K562 (cell line): ENCODE results near the gene FUCA2. TPM values are rescaled to one million over a fixed set of nuclear protein-coding genes. Genes with fewer than 3 reads are reported as not detected.

ENCODE experiments used
- ATF1 ChIP-seq, 2 experiments: fragments of 450-650 bp in 1 of 2; IDR thresholded peaks; 2 replicates each; pipeline ENCODE4 v1.6.1; 2016; ENCODE audit warnings: missing compliant biosample characterization in 1 of 2, missing genetic modification characterization in 1 of 2
- C11orf30 ChIP-seq: fragments of 450-650 bp; IDR thresholded peaks from 2 replicates; pipeline ENCODE4 v1.6.1; 2016; ENCODE audit warnings: low read depth, mild to moderate bottlenecking
- GMEB1 ChIP-seq: fragments of 250-450 bp; sonication (Bioruptor Pico); IDR thresholded peaks from 2 replicates; pipeline ENCODE4 v1.4.0; 2020; ENCODE audit warnings: mild to moderate bottlenecking
- HMG20B ChIP-seq: fragments of 250-450 bp; sonication (Bioruptor Pico); IDR thresholded peaks from 2 replicates; pipeline ENCODE4 v1.5.0; 2021; ENCODE audit warnings: mild to moderate bottlenecking
- HNRNPUL1 ChIP-seq: fragments of 200-400 bp; formaldehyde crosslinking; IDR thresholded peaks from 2 replicates; pipeline ENCODE4 v1.6.1; 2017; ENCODE audit warnings: low read length
- MTA1 ChIP-seq: fragments of 450-650 bp; IDR thresholded peaks from 2 replicates; pipeline ENCODE4 v1.6.1; 2017; ENCODE audit warnings: borderline replicate concordance
- NR3C1 ChIP-seq: sonication (generic); formaldehyde crosslinking; IDR thresholded peaks from 2 replicates; pipeline ENCODE4 v1.8.1; 2022; ENCODE audit warnings: missing genetic modification reagents
- SMARCA4 ChIP-seq: fragments of 450-650 bp; IDR thresholded peaks from 2 replicates; pipeline ENCODE4 v1.6.1; 2016
- SRSF9 ChIP-seq: fragments of 200-400 bp; formaldehyde crosslinking; IDR thresholded peaks from 2 replicates; pipeline ENCODE4 v1.6.1; 2017; ENCODE audit warnings: low read depth, low read length, borderline replicate concordance
- STAT5B ChIP-seq: fragments of 250-450 bp; sonication (Bioruptor Pico); IDR thresholded peaks from 2 replicates; pipeline ENCODE4 v1.8.0; 2021; ENCODE audit warnings: mild to moderate bottlenecking, inconsistent platforms
- TCF15 ChIP-seq: fragments of 250-450 bp; sonication (Bioruptor Pico); IDR thresholded peaks from 2 replicates; pipeline ENCODE4 v1.8.0; 2022; ENCODE audit warnings: moderate library complexity, mild to moderate bottlenecking, inconsistent platforms
- ZBTB9 ChIP-seq: fragments of 450-650 bp; formaldehyde crosslinking; IDR thresholded peaks from 2 replicates; pipeline ENCODE4 v1.4.0; 2020; ENCODE audit warnings: mild to moderate bottlenecking, moderate library complexity
- ZKSCAN3 ChIP-seq: fragments of 250-450 bp; sonication (Bioruptor Pico); IDR thresholded peaks from 2 replicates; pipeline ENCODE4 v1.4.0; 2020
- ZNF583 ChIP-seq: fragments of 250-450 bp; sonication (Bioruptor Pico); IDR thresholded peaks from 2 replicates; pipeline ENCODE4 v1.4.0; 2020
- ZNF639 ChIP-seq, 2 experiments: fragments of 200-800 bp in 1 of 2; sonication (Bioruptor generic) in 1 of 2; sonication (generic) in 1 of 2; formaldehyde crosslinking in 1 of 2; IDR thresholded peaks in 1 of 2; conservative IDR thresholded peaks in 1 of 2; 2 replicates each; pipeline versions ENCODE4 v1.5.0 to v1.6.1; 2016 to 2020; ENCODE audit warnings: missing compliant biosample characterization in 1 of 2, missing genetic modification characterization in 1 of 2, missing genetic modification reagents in 1 of 2
- polyA plus RNA-seq, 8 experiments: library from polyadenylated mRNA; depleted of rRNA in 4 of 8; stranded (reverse) in 5 of 8; unstranded in 3 of 8; fragments of >200 nt; fragmentation: Nextera tagmentation in 2 of 8; fragmentation: Illumina TruSeq in 1 of 8; extraction: Ambion mirVana in 2 of 8; extraction: Trizol in 1 of 8; gene quantifications; 2 replicates each; pipeline versions ENCODE4 v1.2.1 to v1.2.3, GENCODE V29; 2011 to 2014; ENCODE audit warnings: inconsistent platforms in 1 of 8, missing spikeins in 1 of 8
- total RNA-seq, 7 experiments: library from RNA; depleted of rRNA in 6 of 7; stranded (reverse); fragments of >200 nt in 6 of 7; fragmentation: Illumina TruSeq in 2 of 7; extraction: Trizol in 2 of 7; gene quantifications; 2 replicates each; pipeline versions ENCODE4 v1.2.1 to v1.2.3, GENCODE V29; 2011 to 2021; ENCODE audit warnings: low replicate concordance in 1 of 7
- TF ChIP-seq, protein P1 (sequence below): fragments of 450-650 bp; IDR thresholded peaks from 2 replicates; pipeline ENCODE4 v1.7.1; 2018; ENCODE audit warnings: mild to moderate bottlenecking, low read depth; ENCODE audit not compliant: partially characterized antibody
- TF ChIP-seq, protein P2 (sequence below): IDR thresholded peaks from 2 replicates; pipeline ENCODE4 v1.6.1; 2012; ENCODE audit warnings: low read depth, low read length, improper control_type of control experiment, borderline replicate concordance

FUCA2 gene
- total and polyA plus RNA-seq, 9 of the 15 experiments (the other 6 are each of a cell fraction or from before 2014, with no cell fraction given): 20.6 to 112 (median 79.3) TPM

DNA sequence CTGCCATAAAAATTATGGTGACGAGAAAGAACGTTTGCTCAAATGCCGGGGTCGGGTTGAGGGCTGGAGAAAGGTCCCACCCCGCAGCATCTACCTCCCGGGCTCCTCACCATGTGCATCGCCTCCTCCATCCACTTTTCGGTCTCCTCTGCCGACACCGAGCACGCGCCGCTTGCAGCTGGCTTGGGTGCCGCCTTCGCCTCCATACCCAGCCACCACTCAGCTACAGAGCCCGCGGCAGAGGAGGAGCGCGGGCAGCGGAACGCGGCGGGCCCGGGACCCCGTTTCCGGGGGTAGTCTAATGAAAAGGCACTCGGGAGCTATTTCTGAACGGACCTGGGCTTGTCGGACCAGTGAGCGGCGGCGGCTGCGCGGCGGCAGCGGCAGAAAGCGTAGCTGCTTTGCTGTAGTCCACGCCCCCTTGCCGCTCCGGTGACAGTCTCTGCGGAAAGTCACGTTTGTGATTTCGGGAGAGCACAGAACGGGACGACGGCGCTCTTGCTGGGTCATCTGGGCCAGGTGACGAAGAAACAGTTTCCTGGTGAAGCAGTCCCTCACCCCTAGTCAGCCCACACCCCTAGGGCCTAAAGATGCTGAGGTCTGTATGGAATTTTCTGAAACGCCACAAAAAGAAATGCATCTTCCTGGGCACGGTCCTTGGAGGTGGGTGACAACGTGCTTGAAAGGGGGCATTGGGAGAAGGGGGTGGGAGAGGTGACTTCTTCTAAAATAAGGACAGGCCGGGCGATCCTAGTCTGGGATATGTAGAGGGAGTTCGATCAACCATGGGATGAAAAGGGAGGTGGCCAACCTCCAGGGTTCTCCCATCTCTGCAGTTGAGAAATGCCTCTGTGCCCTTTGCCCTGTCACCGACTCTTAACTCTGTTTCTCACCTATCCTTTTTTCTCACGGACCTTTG is 60.8 kb downstream of the FUCA2 start, which contains the start of the genes ADAT2 and PEX3 (continued):
- TF ChIP-seq, protein P1, sequence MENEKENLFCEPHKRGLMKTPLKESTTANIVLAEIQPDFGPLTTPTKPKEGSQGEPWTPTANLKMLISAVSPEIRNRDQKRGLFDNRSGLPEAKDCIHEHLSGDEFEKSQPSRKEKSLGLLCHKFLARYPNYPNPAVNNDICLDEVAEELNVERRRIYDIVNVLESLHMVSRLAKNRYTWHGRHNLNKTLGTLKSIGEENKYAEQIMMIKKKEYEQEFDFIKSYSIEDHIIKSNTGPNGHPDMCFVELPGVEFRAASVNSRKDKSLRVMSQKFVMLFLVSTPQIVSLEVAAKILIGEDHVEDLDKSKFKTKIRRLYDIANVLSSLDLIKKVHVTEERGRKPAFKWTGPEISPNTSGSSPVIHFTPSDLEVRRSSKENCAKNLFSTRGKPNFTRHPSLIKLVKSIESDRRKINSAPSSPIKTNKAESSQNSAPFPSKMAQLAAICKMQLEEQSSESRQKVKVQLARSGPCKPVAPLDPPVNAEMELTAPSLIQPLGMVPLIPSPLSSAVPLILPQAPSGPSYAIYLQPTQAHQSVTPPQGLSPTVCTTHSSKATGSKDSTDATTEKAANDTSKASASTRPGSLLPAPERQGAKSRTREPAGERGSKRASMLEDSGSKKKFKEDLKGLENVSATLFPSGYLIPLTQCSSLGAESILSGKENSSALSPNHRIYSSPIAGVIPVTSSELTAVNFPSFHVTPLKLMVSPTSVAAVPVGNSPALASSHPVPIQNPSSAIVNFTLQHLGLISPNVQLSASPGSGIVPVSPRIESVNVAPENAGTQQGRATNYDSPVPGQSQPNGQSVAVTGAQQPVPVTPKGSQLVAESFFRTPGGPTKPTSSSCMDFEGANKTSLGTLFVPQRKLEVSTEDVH: peak; percentile 74
- TF ChIP-seq HNRNPUL1: no peak
- no peak for TF ChIP-seq TCF15 (CRISPR knock-in tag)
- TF ChIP-seq ATF1 (CRISPR knock-in tag; IDR thresholded peaks at IDR 0.05): no peak
- TF ChIP-seq ATF1 (tag; IDR thresholded peaks at IDR 0.05): peak; percentile 95
- TF ChIP-seq ZBTB9: peak; percentile 69
- TF ChIP-seq ZNF639 (CRISPR knock-in tag; conservative IDR thresholded peaks at IDR 0.05 in 1 of 2, IDR thresholded peaks at IDR 0.05 in 1 of 2): peak in 1 of 2 experiments; percentile 96; a peak in 2 of 4 replicates
- no peak for TF ChIP-seq STAT5B (CRISPR knock-in tag)
- TF ChIP-seq MTA1: no peak; the same call in 1 of the 2 replicates
- TF ChIP-seq NR3C1 (CRISPR knock-in tag): no peak
- TF ChIP-seq SMARCA4: no peak
- no peak for TF ChIP-seq SRSF9
- TF ChIP-seq, protein P2, sequence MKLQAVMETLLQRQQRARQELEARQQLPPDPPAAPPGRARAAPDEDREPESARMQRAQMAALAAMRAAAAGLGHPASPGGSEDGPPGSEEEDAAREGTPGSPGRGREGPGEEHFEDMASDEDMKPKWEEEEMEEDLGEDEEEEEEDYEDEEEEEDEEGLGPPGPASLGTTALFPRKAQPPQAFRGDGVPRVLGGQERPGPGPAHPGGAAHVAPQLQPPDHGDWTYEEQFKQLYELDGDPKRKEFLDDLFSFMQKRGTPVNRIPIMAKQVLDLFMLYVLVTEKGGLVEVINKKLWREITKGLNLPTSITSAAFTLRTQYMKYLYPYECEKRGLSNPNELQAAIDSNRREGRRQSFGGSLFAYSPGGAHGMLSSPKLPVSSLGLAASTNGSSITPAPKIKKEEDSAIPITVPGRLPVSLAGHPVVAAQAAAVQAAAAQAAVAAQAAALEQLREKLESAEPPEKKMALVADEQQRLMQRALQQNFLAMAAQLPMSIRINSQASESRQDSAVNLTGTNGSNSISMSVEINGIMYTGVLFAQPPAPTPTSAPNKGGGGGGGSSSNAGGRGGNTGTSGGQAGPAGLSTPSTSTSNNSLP: peak; percentile 35; the same call in 1 of the 2 replicates
- TF ChIP-seq HMG20B (CRISPR knock-in tag): no peak
- TF ChIP-seq ZKSCAN3: no peak
- peak; percentile 99 for TF ChIP-seq C11orf30
- TF ChIP-seq GMEB1 (CRISPR knock-in tag): peak; percentile 94
- peak; percentile 70; the same call in 1 of the 2 replicates for TF ChIP-seq ZNF583 (CRISPR knock-in tag)
